GM18907 (cell line): ENCODE data around the gene ARL9.
A peak's percentile ranks its signal among the peaks of the same experiment; 100 is the strongest.
"Not testable (repeated sequence)": the region's sequence is repeated elsewhere in the genome, so short reads cannot be mapped to it uniquely, and the experiment has no call there.

Experiments used
- ATAC-seq: cut with Tn5 transposase; IDR thresholded peaks from one replicate; pipeline ENCODE4 v1.9.1; 2021; ENCODE audit warnings: mild to moderate bottlenecking, moderate library complexity; ENCODE audit not compliant: unreplicated experiment

Gene ARL9, protein sequence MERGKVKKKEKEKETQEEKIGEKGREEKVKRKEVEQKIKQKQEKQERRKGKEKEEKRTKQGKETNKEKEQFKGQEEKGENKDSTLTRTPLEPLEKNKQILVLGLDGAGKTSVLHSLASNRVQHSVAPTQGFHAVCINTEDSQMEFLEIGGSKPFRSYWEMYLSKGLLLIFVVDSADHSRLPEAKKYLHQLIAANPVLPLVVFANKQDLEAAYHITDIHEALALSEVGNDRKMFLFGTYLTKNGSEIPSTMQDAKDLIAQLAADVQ

DNA sequence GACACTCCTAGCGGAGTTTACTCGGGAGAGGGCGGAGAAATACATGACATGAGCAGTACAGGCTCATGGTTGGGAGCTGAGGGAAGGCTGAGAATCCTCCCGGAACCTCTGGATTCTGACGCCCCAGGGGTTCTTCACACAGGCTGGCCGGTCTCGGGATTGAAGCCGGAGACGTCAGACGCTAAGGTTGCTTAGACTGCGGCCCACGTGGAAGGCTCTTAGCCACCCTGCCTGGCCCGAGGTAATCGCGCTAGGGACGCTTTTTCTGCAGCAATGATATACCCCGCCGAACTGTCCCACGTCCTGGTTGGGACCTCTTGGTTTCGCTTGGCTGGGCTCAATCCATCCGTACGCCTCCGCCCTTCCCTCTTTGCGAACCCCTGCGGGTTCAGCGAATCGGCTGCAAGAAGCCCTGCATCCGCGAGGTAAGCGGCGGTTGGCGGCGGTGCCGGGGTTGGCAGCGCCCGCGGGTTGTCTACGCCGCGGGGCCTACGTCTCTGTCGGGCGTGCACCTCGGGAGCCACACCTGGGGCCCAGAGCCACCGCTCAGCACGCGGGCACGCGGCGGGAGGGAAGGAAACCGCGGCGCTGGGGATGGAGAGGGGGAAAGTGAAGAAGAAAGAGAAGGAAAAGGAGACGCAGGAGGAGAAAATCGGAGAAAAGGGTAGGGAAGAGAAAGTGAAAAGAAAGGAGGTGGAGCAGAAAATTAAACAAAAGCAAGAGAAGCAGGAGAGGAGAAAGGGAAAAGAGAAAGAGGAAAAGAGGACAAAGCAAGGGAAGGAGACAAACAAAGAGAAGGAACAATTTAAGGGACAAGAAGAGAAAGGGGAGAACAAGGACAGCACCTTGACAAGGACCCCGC lies at the start of gene ARL9:
TSS of gene ARL9 (plus strand) at position 523 of the 862 bp plus-strand sequence. CDS start at position 595, 72 bp downstream.
- peak; percentile 76 for ATAC-seq

- no peak for ATAC-seq
Measured at GRCh38 chr4:56460085-56460484, 45.5 kb upstream of the ARL9 start.

DNA sequence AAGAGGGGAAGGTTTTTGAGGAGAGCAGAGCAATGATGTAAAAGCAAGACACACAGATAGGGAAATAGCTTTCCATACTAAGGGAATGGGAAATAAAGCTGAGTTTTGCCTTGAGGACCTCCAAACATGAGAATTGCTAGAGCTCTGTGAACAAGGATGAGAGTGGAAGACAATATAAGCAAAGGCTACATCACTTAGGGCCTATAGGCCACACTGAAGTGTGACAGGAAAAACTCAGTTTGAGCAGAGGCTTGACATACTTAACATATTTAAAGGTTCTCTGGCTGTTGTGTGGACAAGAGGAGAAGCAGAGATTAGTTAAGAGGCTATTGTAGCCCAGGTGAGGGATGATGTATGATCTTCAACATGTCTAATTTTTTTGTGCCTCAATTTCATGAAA lies 43.4 kb upstream of the ARL9 start:
- ATAC-seq = no peak

GRCh38 chr4:56463711-56464110 lies 41.9 kb upstream of the ARL9 start:
- ATAC-seq = no peak

DNA sequence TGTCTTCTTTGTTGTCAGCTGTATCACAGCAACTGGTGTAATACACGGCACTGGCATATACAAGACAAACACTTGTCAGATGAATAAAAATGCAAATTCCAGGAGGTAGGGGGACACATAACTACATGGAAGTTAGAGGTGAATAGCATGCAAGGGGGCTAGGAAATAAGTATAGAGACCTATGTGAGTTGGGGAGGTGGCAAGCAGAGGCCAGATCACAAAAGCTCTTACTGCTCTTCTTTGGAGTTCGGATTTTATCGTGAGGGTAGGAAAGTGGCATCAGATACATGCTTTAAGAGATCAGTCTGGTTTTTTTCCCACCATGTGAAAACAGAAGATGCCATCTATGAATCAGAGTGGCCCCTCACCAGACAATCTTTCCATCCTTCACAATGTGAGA lies 41.0 kb upstream of the ARL9 start:
- ATAC-seq = no peak

- ATAC-seq = no peak
Measured at GRCh38 chr4:56465599-56466295, 39.8 kb upstream of the ARL9 start.

DNA sequence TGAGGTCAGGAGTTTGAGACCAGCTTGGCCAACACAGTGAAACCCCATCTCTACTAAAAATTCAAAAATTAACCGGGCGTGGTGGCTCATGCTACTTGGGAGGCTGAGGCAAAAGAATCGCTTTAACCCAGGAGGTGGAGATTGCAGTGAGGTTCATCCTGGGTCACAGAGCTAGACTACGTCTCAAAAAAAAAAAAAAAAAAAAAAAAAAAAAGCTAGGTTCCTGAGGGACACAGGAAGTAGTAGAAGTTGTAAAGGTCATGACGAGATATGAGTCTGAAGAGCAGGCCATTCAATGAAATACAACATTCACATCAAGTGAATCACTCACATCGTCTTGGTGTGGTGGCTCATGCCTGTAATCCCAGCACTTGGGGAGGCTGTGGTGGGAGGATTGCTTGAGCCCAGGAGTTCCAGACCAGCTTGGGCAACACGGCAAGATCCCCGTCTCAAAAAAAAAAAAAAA lies 39.3 kb upstream of the ARL9 start:
- ATAC-seq = not testable (repeated sequence)

- ATAC-seq = no peak
Measured at GRCh38 chr4:56466910-56467283, 38.7 kb upstream of the ARL9 start.

GRCh38 chr4:56467284-56468096 lies 38.1 kb upstream of the ARL9 start, which contains the start of gene SRP72:
TSS of gene SRP72 (plus strand) at chr4:56467617. CDS start at chr4:56467636, 19 bp downstream.
- ATAC-seq = peak; percentile 93

DNA sequence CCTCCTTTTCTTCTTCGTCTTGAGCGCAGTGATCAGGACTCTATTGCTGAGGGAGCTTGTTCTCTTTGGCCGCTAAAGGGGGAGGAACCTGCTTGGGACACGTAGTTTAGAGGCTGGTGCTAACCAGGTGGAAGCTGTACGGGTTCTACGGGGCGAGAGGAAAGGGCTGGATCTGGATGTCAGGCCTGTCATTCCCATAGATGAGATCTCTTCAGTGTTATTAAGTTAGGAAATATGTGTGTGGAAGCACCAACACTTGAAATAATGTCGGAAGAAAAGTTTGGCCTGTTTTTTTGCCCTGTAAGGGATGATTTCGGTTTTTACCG lies 37.5 kb upstream of the ARL9 start:
- ATAC-seq = peak; percentile 58

- ATAC-seq = no peak
Measured at GRCh38 chr4:56469489-56470210, 35.9 kb upstream of the ARL9 start.

DNA sequence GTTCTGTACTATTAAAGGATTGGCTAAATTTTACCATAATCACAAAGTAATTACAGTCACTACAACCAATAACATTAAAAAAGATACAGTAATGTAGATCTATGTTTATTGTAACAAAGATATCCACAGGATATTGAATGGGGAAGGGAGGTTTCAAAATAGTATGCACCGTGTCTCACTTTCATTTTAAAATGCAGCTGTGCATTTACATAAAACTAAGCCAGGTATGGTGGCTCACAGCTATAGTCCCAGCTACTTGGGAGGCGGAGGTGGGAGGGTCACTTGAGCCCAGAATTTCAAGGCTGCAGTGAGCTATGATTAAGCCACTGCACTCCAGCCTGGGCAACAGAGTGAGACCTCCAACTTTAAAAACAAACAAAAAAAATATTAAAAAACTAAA lies 29.7 kb upstream of the ARL9 start:
- peak; percentile 84 for ATAC-seq

DNA sequence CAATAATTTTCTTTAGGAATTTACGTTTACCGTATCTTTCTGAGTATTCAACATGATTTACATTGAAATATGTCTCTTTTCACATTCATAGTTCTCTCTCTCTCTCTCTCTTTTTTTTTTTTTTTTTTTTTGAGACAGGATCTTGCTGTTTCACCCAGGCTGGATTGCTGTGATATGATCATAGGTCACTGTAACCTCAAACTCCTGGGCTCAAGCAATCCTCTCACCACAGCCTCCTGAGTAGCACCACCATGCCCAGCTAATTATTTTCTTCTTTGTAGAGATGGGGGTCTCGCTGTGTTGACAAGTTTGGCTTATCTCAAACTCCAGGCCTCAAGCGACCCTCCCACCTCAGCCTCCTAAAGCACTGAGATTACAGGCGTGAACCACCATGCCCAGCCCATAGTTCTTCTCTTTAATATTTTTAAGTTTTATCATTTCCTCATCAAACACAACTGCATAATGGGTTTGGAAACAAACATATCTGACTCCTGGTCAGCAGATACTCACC lies 28.3 kb upstream of the ARL9 start:
- no peak for ATAC-seq

GRCh38 chr4:56480691-56481090 lies 24.9 kb upstream of the ARL9 start:
- ATAC-seq = no peak

DNA sequence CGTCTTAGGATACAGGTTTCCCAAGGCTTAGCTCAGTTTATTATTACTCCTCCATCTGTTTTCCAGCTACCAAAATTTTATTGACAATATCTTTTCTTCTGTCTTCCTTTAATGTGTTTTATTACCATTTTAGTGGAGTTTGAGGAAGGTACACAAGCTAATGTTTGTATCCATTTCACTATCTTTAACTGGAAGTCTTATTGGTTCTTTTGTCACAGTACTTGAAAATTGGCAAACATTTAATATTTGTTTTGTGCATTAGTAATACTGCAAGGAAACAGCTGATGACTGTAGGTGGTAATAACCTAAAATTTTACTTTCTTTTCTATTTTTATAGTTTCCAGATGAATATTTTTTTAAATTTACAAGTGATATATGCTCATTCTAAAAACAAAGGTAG lies 9.3 kb upstream of the ARL9 start:
- no peak for ATAC-seq

- no peak for ATAC-seq
Measured at GRCh38 chr4:56511098-56511497, 5.5 kb downstream of the ARL9 start.

GRCh38 chr4:56512166-56512565 lies 6.6 kb downstream of the ARL9 start:
- no peak for ATAC-seq

GRCh38 chr4:56513517-56513916 lies 7.9 kb downstream of the ARL9 start:
- ATAC-seq = no peak

- peak; percentile 95 for ATAC-seq
Measured at GRCh38 chr4:56530269-56531148, 24.9 kb downstream of the ARL9 start.
